GM19455 (cell line): ENCODE measurements around the gene KDM4C.

Experiments
- ATAC-seq: cut with Tn5 transposase; IDR thresholded peaks from one replicate; pipeline ENCODE4 v1.9.1; 2021; ENCODE audit not compliant: unreplicated experiment

Gene KDM4C

DNA sequence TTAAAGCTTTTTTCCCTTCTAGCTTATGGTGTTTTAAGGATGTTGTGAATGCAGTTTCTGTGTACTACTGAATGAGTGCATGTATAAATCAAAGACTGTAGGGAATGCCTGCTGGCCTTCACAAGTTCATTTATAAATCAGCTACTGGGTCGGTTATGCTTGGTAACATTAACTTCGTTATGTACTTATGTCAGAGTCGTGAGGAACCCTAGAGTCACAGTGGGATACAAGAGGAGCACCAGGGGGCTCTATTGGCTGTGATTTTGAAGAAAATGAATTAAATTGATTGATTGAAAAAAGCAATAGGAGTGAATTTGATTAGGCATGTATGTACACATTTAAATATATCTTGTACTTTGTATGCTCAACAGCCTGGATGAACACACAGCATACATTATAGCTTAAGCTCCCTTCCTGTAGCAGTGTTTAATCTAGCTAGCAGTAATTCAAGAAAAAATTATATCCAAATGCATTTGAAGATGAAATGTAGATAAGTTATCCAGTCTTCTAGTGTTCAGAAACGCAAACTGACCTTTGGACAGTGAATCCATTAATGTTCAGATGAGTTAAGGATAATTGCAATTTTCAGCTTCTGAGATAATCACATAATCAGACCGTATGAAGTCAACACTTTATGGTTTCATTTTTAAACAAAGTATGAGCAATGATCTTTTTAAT, 204.2 kb downstream of the KDM4C start:
- no peak for ATAC-seq

DNA sequence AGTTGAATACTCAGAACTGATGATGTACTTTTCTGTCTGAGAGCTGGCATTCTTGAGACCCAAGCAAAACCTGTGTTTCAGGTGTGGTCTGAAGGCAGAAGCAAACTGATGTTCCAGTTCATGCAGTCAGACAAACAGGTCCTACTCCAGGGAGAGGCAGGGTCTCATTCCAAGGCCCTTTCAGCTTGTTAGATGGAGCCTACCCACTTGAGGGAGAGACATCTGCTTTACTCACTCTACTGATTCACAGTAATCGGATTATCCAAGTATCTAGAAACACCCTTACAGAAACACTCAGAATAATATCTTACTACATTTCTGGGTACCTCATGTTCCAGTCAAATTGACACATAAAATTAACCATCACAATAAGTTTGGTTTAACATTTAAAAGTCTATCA, 207.8 kb downstream of the KDM4C start:
- no peak for ATAC-seq

GRCh38 chr9:6968271-6968670, 210.5 kb downstream of the KDM4C start:
- no peak for ATAC-seq

GRCh38 chr9:6969805-6970204, 212.0 kb downstream of the KDM4C start:
- ATAC-seq, result no peak

DNA sequence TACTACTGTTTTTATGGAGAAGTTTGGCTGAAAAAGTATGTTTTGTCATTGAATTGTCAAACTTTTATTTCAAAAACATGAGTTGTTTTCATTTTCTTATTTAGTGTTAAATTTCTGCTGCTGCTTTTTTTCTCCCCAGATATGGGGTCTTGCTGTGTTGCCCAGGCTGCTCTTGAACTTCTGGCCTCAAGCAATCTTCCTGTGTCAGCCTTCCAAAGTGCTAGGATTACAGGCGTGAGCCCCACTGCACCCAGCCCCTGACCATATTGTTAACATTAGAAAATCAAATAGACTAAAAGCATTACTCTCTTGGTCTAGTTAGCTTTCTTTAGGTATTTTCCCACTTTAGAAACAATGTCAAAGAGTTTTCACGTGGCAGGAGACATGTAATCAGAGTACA, 215.3 kb downstream of the KDM4C start:
- ATAC-seq, result no peak

DNA sequence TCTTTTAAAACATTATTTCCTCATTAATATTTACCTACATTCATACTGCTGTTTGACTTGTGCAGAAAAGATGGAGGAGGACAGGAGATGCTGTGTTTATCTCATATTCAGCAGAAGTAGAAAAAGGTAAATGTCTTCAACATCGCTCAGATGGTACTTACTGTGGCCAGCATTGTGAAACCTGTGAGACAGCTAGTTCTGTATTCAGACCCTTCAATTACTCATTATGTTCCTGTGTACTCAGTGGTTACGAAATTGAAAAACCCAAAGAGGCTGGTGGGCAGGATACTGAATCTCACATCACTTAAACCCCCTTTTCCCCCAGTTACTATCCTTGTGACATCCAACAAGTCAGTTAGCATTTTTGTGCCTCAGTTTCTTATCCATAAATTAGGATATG, 216.0 kb downstream of the KDM4C start:
- ATAC-seq, result peak; percentile 98

DNA sequence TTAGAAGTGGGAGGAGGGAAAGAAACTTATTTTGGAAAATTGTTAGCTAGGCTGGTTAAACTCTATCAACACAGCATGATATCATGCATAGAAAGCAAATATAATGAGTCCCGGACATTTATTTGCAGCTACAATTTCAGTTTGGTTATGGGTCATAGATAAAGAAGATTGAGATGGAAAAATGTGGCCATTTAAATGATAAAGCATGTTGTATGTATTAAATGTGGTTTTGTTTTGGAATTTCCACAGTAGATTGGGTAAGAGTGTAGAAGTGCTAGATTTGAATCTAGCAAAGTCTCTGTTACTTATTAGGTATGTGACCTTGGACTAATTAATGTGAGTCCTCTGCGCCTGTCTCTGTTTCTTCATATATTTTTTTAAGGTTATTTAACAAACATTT, 217.4 kb downstream of the KDM4C start:
- ATAC-seq, result no peak

DNA sequence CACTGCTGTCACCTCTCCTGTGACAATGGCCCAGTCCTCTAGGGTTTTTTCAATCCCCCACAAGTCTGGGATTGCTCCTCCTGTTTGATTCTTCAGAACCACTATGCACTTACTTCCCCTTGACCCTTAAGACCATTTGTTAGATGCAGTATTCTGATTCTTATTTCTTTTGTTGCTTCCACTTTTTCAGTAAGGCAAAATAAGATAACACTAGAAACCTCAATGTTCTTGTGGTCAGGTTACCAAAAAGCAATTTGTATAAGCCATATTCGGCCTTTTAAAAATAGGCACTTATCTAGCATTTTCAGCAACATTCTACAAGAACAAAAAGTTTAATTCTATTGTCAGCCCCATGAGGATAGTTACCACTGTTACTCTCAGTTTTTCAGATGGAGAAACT, 220.0 kb downstream of the KDM4C start:
- ATAC-seq, result no peak

- no peak for ATAC-seq
These were observed 220.8 kb downstream of the KDM4C start for GRCh38 chr9:6978591-6978990.

- no peak for ATAC-seq
These were observed 227.3 kb downstream of the KDM4C start for GRCh38 chr9:6984941-6985578.

- no peak for ATAC-seq
These were observed 228.5 kb downstream of the KDM4C start for GRCh38 chr9:6986141-6986815.

GRCh38 chr9:6987381-6987780, 229.6 kb downstream of the KDM4C start:
- no peak for ATAC-seq

DNA sequence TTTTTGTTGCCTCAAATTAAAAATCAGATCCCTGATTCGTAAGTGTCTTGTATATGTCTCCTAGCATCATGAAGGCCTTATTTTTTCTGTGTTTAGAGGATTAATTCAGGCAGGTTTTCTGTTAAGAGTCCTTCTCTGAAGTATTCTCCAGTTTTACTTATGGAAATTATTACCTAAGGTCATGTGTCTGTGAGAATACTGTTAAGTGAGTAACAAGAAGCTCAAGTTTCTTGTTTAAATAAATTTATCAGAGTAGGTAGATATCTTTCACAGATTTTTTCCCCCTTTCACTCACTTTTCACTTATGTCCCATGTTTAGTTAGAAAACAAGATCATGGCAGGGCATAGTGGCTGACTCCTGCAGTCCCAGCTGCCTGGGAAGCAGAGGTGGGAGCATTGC, 233.6 kb downstream of the KDM4C start:
- ATAC-seq, result no peak

DNA sequence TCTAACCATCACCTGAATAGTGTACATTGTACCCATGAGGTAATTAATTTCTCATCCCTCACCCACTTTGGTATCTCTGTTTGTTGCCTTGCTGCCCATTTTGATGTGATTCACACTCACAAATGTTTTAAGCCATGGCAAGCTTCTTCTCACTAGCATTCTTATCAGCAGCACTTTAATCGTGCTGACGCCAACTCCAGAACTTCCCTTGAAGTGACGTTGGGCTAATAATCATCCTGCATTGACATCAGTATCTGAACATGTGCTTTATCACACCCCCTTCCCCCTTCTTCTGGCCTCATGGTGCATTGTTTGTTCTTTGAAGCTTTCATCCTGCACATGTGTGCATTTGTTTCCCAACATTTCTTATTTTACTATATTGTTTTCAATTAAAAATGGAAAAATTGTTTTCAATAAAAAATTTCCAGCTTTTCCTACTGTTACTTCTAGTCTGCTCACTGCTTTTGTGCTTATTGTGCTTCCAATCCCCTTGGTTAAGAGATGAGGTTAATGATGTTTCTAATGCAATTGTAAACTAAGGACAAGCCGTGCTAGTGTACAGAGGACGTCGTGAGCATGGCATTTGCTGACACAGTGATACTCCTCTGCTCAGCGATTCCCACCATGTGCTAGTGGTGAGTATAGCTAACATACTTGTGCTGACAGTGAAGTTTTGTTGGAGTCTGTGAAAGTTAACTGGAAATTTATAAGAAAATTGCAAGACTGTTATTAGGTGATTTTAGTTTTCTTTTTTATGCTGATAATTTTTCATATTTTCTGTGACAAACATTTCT, 238.5 kb downstream of the KDM4C start:
- ATAC-seq, result no peak

- ATAC-seq, result no peak
These were observed 239.6 kb downstream of the KDM4C start for GRCh38 chr9:6997330-6997729.

DNA sequence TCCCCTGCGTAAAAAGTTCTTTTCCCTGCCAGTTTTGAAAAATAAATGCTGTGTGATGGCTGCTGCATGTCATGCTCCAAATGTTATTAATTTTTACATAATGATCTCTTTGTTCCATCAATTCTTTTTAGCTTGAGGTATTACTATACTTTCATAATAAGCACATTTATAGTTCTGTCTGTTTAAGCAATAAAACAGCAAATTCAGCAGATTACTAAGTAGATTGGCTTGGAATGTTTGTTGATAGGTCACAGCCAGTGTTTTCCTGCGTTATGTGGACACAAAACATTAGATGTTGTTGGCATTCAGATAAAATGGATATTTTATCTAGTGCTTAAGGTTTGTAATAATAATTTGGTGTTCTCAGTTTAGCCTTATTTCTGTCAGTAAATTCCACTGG, 242.0 kb downstream of the KDM4C start:
- ATAC-seq, result no peak

GRCh38 chr9:7001571-7001970, 243.8 kb downstream of the KDM4C start:
- no peak for ATAC-seq

- ATAC-seq, result no peak
These were observed 246.1 kb downstream of the KDM4C start for GRCh38 chr9:7003861-7004260.

- ATAC-seq, result no peak
These were observed 248.6 kb downstream of the KDM4C start for GRCh38 chr9:7006417-7006816.

DNA sequence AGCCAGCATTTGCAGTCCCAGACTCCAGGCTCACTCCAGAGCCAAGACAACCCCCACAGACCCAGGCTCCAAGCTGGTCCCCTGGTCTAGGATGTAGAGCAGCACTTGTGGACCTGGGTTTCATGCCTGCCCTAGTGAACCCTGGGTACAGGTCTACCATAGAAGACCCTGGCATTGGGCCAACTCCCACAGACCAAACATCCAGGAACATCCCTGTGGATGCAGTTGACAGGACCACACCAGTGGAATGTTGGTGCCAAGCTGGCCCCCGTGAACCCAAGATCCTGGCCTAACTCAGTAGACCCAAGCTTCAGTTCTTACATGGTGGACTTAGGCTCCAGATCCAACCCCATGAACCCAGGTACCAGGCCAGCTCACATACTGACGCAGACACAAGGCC, 250.6 kb downstream of the KDM4C start:
- ATAC-seq, result no peak

- no peak for ATAC-seq
These were observed 251.3 kb downstream of the KDM4C start for GRCh38 chr9:7009065-7009464.
